KOPT-K1 (cell line): ENCODE measurements around the gene KCNJ15.

Experiments used
- H3K27ac ChIP-seq: fragments of 200-600 bp; sonication (generic); 2 replicates; pipeline ENCODE4 v1.5.1; 2016; ENCODE audit warnings: antibody characterized with exemption, mild to moderate bottlenecking, low read depth, low read length; ENCODE audit not compliant: poor library complexity, severe bottlenecking
- H3K36me3 ChIP-seq: fragments of 200-600 bp; sonication (generic); 2 replicates; pipeline ENCODE4 v1.5.1; 2017; ENCODE audit warnings: antibody characterized with exemption, mild to moderate bottlenecking, low read length, moderate library complexity; ENCODE audit not compliant: insufficient read depth
- H3K9me3 ChIP-seq: fragments of 200-600 bp; sonication (generic); 2 replicates; pipeline ENCODE4 v1.5.1; 2017; ENCODE audit warnings: antibody characterized with exemption, low read length, mild to moderate bottlenecking; ENCODE audit not compliant: insufficient read depth, poor library complexity, severe bottlenecking

The KCNJ15 gene

DNA sequence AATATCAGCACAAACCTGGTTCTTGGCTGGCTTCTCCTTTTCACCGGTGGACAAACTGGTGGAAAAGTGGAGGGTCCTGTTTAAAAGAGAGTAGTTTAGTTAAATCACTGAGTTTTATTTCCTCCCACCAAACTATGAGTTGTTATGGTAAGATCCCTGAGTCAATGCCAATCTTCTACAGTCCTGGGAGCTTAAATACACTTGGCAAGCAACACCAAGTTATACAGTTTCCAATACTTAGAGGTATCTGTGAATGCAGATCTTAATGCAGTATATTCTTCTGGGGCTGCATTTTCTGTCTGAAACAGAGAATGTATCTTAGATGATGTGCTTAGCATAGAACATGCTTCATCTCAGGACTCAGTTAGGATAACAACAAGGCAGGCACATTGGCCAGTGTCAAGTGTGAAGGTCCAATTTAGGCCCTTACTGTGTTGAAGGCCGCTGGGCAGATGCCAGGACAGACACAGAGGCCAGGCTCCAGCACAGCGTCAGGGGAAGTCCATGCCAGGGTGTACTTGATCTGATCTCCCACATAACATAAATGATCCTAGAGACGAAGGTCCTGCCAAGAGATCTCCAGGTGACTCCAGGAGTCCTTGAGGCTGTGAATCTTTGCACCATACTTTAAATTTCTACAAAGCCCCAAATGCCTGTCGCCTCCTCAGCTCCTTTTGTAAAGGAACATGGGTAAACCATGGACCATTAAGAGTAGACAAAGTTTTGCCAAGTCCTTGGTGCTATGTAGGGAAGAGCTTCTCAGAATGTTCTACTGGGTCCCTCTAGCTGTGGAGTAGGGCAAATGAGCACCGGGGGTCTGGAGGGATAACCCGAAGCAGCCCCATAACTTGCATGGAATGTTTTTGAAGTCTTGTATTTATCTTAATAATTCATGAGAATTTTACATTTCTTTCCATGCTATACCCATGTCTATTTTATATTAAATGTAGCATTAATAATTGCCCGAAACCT is 76.8 kb downstream of the KCNJ15 start:
- Histone ChIP-seq H3K36me3 (no peaks in the 10 kb centered on the region), H3K27ac (no peak overlapping the region), H3K9me3 (peaks cover 5% of the 10 kb centered on the region)

DNA sequence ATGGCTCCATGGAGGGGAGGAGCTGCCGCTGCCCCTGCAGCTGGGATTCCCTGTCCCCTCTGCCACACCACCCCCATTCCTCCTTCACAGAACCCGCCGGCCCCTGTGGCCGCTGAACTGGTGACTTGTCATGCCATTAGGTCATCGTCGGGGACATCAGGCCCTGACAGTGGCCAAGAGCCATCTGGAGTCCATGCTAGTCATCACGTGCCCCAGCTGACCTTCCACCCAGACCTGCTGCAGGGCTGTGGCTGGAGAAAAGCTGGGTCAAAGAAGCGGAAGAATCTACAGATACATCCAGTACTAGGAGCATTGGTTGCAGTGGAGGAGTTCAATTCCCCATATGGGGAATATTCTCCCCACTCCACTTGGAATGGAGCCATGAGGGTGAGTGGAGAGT is 78.1 kb downstream of the KCNJ15 start:
- no peak overlapping the region for H3K27ac ChIP-seq
- H3K36me3 ChIP-seq = no peaks in the 10 kb centered on the region
- H3K9me3 ChIP-seq = peaks cover 5% of the 10 kb centered on the region

DNA sequence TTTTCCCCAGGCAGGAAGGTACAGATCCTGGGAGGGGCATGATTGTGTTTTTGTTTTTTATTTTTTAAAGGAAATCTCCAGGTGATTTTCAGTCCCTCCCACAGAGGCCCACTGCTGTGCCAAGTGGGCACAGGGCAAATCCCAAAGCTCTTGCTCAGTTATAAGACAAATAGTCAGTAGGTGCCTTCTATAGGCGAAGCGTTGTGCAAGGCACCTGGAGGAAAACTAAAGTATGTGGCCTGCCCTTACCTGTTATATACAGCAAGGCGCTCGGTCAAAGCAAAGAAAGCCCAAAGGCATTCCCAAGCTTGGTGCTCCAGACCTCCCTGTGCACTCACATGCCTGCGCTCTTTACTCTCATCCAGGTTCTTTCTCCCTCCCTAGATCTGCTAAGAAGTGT is 81.0 kb downstream of the KCNJ15 start:
- Histone ChIP-seq H3K9me3 (no peaks in the 10 kb centered on the region), H3K36me3 (no peaks in the 10 kb centered on the region), H3K27ac (no peak overlapping the region)

DNA sequence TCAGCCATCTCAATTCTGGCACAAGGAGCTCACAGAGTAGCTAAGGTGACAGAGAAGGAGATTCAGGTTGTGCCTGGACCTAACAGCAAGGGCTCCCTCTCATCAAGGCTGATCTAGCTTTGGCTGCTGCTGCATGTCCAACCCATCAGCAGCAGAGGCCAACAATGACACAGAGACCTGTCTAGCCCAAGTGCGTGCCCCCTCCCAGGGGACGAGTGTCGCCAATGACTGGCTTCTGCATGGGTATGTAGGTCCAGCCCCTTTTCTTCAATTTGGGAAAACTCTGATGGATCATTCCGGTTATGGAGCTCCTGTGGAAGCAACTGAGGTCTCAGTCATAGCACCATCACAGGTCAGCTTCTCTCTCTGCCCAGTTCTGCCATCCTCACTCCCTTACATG is 83.3 kb downstream of the KCNJ15 start:
- H3K36me3 ChIP-seq = no peaks in the 10 kb centered on the region

DNA sequence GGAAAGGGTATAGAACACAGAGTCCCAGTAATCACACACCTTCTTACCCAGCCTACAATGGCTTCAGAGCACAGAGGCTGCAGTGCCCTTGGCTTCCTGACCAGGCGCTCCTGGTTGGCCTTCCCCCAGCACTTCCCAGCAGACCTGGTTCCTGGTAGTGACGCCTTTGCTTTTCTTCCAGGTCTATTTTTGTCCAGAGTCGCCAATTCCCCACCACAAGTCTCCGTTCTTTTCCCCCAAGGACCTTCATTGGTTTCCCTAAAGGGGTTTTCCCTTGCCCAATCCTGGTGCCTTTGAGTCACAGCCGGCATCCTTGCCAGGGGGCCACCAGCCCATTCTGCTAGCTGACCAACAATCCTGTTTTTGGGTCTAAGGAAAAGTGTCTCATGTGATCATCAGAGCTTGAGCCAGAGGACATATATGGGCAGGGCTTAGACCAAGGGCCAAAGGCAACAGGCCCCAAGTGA is 84.8 kb downstream of the KCNJ15 start:
- Histone ChIP-seq H3K36me3 (no peaks in the 10 kb centered on the region), H3K9me3 (no peaks in the 10 kb centered on the region), H3K27ac (no peak overlapping the region)

More for the DNA sequence above, 83.3 kb downstream of the KCNJ15 start:
- Histone ChIP-seq H3K27ac (no peak overlapping the region), H3K9me3 (no peaks in the 10 kb centered on the region)

DNA sequence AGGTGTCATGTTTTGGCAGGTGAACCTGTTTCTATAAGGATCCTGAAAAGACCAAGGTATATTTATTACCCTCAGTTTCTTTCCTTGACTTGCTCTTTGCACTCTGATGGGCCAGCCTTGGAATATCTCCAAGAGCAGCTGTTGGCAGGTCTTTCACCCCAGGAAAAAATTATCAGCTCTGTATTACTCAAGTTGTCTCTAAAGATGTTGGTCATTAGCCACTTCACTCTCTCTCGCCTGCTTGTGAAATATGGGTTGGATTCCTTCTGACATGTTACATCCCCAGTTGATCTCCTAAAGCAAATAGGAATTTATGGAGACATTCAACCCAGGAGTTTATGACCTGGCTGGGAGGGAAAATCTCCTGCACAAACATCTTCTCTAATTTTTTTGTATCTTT is 85.9 kb downstream of the KCNJ15 start:
- Histone ChIP-seq H3K9me3 (no peaks in the 10 kb centered on the region), H3K36me3 (no peaks in the 10 kb centered on the region), H3K27ac (no peak overlapping the region)

DNA sequence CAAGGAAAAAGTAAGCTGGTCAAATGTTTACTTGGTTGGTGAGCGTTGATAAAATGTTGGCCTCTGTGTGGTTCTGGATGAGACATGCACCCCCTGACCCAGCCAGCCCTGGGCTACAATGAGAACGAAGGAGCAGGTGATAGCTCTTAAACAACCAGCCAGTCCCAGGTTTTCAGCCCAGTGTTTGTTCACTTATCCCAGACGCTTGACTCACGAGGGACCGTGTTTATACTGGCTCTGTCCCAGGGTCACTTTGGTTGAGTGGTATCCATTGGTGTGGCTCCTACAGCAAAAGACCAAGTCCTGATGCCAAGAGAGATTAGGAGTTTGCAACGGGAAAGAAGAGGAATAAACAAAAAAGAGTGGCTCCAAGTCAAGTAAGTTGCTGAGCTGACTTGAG is 86.9 kb downstream of the KCNJ15 start:
- Histone ChIP-seq H3K36me3 (no peaks in the 10 kb centered on the region), H3K9me3 (no peaks in the 10 kb centered on the region), H3K27ac (no peak overlapping the region)

DNA sequence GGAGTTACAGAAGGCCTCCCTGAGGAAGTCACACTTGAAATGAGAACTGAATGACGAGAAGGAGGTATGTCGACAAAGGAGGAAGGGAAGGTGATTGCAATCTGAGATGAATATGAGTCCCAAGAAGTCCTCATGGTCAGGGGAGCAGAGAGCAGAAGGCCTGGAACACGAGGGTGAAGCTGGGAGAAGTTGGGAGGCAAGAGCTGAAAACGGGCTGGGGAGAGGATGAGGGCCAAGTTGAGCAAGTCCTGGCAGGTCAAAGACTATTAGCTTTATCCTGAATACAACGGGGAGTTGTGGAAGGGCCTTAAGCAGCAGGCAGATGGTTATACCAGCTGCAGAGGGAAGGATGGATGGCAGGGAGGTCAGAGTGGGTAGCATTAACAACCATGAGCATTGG is 89.5 kb downstream of the KCNJ15 start:
- Histone ChIP-seq H3K27ac (no peak overlapping the region), H3K36me3 (no peaks in the 10 kb centered on the region), H3K9me3 (no peaks in the 10 kb centered on the region)

DNA sequence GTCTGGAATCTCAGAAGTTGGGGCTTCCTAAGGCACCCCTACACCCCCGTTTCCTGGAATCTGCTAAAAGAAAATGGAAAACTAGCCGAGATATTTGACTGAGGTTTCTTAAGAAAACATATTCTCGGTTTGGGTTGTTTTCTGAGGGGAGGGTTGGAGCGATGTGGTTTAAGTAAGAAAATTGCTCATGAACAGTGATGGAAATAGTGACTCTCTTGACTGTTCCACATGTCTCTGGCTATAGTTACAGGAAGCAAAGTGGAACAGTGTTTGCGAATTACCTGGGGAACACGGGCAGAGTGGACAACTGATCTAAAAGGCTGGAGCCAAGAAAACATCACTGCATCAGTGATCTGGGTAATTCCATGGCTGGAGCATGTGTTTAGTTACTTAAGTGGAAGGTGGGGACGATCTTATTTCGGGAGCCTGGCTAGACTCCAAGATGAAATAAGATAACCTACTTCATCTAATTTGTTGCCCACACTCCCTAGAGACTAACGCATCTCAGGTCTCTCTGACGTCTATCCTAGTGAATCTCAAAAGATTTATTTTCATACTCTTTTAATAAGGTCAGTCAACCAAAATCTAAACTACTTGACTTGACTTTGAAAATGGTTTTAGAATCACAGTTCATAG is 92.4 kb downstream of the KCNJ15 start:
- no peak overlapping the region for H3K27ac ChIP-seq
- H3K36me3 ChIP-seq = no peaks in the 10 kb centered on the region
- no peaks in the 10 kb centered on the region for H3K9me3 ChIP-seq

DNA sequence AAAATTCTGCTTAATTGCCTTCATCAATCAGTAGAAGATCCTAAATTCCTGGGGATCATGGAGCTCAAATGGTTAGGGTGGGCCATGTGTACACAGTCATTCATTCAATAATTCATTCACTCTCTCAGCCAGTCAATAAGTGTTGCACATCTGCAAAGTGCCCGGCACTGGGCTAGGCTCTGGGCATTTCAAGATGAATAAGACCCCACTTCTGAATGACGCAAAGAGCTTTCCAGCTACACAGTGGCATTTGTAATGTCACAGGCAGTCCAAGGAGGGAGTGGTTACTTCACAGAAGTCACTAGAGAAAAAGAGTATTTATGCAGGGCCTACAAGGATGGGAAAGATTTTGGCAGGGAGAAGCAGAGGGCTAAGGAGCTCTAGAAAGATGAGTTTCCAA is 93.2 kb downstream of the KCNJ15 start:
- H3K27ac ChIP-seq = no peak overlapping the region
- H3K36me3 ChIP-seq = no peaks in the 10 kb centered on the region
- no peaks in the 10 kb centered on the region for H3K9me3 ChIP-seq

DNA sequence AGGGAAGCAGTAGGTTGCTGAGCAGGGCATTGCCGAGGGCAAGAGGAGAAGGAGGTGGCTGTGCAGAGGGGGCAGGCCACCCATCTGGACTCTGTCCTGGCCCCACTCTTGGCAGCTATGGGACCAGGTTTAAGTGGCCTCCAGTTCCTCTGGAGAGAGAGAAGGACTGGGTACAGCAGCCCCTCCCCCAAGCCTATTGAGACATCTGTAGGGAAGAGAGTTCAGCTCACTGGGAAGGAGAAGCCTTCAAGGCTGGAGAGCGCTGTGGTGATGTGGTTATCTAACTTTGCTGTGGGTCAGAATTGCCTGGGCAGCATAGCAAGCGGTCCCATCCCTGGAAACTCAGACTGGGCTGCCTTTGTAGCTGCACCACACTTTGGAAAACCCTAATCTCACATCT is 93.9 kb downstream of the KCNJ15 start:
- Histone ChIP-seq H3K9me3 (no peaks in the 10 kb centered on the region), H3K27ac (no peak overlapping the region), H3K36me3 (no peaks in the 10 kb centered on the region)

DNA sequence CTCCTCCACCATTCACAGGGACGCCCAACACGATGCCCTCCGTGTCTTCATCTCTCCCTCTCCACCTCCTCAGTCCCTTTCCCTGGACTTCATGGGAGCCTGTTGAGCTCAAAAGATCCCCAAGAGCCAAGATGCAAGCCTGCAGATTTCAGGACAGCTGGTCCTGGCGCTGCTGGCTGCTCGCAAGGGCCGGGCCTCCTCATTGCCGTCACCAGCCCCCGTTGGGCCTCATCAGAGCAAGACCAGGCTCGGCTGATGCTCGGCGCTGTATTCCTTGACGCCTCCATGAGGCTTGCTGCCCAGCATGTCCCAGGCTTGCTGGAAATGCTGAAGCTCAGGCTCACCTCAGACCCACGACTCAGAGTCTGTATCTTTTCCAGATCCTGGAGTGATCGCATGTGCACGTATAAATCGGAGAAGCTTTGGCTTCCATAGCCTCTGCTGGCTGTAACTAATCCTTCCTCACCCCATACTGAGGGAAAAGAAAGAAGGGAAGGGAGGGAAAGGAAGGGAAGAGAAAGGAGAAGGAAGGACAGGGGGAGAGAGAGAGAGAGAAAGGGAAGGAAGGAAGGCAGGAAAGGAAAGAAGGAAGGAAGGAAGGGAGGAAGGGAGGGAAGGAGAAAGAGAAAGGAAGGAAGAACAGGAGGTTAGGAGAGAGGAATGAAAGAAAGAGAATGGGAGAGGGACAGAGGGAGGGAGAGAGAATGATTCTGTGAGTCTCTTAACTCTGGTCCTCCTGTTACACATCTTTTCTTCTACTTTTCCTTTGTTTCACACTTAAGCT is 94.6 kb downstream of the KCNJ15 start:
- H3K36me3 ChIP-seq = no peaks in the 10 kb centered on the region
- H3K27ac ChIP-seq = no peak overlapping the region
- H3K9me3 ChIP-seq = no peaks in the 10 kb centered on the region

DNA sequence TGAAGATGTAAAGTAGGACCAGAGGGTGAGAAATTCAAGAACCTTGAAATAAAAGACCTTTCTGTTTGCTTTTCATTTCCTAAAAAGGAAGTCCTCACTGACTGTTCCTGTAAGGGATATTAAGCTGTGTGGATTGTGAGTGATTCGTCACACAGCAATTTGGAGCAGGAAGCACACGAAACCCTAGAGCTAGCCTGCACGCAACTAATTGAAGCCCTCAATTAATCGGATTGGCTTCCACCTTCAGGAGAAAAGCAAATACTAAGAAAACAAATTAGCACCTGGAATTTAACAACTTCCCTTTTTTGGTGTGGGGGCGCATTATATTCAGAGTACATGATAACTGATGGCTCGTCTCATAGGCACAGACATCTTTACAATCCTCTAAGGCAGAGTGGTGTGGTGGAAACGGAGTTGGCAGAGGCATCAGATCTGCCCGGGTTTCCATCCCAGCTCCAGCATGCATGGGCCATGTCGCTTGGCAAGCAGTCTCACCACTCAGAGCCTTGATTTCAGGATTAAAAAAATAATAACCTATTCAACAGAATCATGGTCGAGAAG is 95.2 kb downstream of the KCNJ15 start:
- H3K36me3 ChIP-seq = no peaks in the 10 kb centered on the region
- H3K27ac ChIP-seq = no peak overlapping the region
- H3K9me3 ChIP-seq = no peaks in the 10 kb centered on the region

DNA sequence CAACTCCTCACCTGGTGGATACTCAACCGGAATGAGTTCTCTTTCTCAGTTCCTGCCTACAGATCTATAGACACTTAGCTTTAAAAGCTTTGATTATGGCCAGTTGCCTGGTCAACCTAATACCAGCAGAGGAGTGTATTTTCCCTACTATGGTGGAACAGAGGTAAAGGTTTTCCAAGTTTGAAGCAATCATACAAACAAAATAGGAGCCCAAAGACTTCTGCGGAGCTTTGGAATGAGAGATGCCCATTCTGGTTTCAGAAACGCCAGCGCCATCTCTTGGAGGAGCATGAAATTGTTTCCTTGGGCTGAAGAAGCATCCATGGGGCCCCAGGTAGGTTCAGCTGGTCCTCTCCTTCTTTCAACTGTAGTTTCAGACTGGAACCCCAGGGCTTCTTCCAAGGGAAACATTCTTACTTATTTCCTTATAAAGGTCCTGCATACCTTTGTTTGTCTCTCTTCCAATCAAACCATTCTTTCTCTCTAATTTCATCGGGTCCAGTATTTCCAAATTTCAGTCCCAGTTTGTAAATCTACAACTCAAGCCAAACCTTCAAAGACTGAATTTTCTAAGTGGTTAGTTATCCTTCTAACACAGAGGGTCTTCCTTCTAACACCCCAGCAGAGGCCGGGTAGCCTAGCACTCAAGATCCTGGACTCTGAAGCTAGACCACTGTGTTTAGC is 95.9 kb downstream of the KCNJ15 start:
- no peaks in the 10 kb centered on the region for H3K9me3 ChIP-seq
- H3K36me3 ChIP-seq = no peaks in the 10 kb centered on the region
- no peak overlapping the region for H3K27ac ChIP-seq
